ENCODE measurements around the gene PSKH1. TPM values are rescaled to one million over a fixed set of nuclear protein-coding genes. Genes with fewer than 3 reads are reported as not detected.
A peak's percentile ranks its signal among the peaks of the same experiment; 100 is the strongest.

PSKH1 gene
- polyA plus RNA-seq, 1 donor from 2014 or later = 3.8 TPM

- no peaks in the 10 kb centered on the region for H3K36me3 ChIP-seq (ENCODE audit: insufficient read depth, low read length)
- H3K27me3 ChIP-seq (ENCODE audit: insufficient read depth, low read depth, low read length) = no peaks in the 10 kb centered on the region
- H3K9me3 ChIP-seq (ENCODE audit: low read length) = no peaks in the 10 kb centered on the region
- H3K4me3 ChIP-seq (ENCODE audit: low read length) = peak overlapping the region; percentile 97
- no peaks in the 10 kb centered on the region for H3F3A ChIP-seq (ENCODE audit: insufficient read depth, low read length, poor library complexity, severe bottlenecking)
- H3K79me2 ChIP-seq (replicated peaks; ENCODE audit: insufficient read depth, low read length) = peaks cover 53% of the 10 kb centered on the region
- H2AFZ ChIP-seq (ENCODE audit: low read depth, low read length) = peak overlapping the region; percentile 87
- no peaks in the 10 kb centered on the region for H3K9me2 ChIP-seq (ENCODE audit: insufficient read depth, low read length)
- peak overlapping the region; percentile 99 for H3K4me2 ChIP-seq (ENCODE audit: low read length)
- no peak for TF ChIP-seq CTCF (IDR thresholded peaks at IDR 0.05; ENCODE audit: poor library complexity, severe bottlenecking)
- no peak for TF ChIP-seq EZH2 (IDR thresholded peaks at IDR 0.05; ENCODE audit: borderline replicate concordance, insufficient read depth, low read length, poor library complexity, severe bottlenecking)
- TF ChIP-seq, protein P1, sequence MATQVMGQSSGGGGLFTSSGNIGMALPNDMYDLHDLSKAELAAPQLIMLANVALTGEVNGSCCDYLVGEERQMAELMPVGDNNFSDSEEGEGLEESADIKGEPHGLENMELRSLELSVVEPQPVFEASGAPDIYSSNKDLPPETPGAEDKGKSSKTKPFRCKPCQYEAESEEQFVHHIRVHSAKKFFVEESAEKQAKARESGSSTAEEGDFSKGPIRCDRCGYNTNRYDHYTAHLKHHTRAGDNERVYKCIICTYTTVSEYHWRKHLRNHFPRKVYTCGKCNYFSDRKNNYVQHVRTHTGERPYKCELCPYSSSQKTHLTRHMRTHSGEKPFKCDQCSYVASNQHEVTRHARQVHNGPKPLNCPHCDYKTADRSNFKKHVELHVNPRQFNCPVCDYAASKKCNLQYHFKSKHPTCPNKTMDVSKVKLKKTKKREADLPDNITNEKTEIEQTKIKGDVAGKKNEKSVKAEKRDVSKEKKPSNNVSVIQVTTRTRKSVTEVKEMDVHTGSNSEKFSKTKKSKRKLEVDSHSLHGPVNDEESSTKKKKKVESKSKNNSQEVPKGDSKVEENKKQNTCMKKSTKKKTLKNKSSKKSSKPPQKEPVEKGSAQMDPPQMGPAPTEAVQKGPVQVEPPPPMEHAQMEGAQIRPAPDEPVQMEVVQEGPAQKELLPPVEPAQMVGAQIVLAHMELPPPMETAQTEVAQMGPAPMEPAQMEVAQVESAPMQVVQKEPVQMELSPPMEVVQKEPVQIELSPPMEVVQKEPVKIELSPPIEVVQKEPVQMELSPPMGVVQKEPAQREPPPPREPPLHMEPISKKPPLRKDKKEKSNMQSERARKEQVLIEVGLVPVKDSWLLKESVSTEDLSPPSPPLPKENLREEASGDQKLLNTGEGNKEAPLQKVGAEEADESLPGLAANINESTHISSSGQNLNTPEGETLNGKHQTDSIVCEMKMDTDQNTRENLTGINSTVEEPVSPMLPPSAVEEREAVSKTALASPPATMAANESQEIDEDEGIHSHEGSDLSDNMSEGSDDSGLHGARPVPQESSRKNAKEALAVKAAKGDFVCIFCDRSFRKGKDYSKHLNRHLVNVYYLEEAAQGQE (IDR thresholded peaks at IDR 0.05; ENCODE audit: borderline replicate concordance) = no peak
- no peak for TF ChIP-seq TAF1 (IDR thresholded peaks at IDR 0.05; ENCODE audit: low read depth)
- no peak for TF ChIP-seq RAD21 (conservative IDR thresholded peaks at IDR 0.05)
- no peak for TF ChIP-seq POLR2AphosphoS5 (IDR thresholded peaks at IDR 0.05)
- no peak for TF ChIP-seq SMC3 (conservative IDR thresholded peaks at IDR 0.05; ENCODE audit: poor library complexity)
- no peak for TF ChIP-seq EP300 (conservative IDR thresholded peaks at IDR 0.05; ENCODE audit: poor library complexity, severe bottlenecking)
- H3K9ac ChIP-seq (ENCODE audit: low read length) = peak overlapping the region; percentile 90
- H4K20me1 ChIP-seq (ENCODE audit: insufficient read depth) = no peaks in the 10 kb centered on the region
- H3K27ac ChIP-seq (ENCODE audit: low read length) = peak overlapping the region; percentile 92
Observed at GRCh38 chr16:67846063-67846319, 47.1 kb upstream of the PSKH1 start.

DNA sequence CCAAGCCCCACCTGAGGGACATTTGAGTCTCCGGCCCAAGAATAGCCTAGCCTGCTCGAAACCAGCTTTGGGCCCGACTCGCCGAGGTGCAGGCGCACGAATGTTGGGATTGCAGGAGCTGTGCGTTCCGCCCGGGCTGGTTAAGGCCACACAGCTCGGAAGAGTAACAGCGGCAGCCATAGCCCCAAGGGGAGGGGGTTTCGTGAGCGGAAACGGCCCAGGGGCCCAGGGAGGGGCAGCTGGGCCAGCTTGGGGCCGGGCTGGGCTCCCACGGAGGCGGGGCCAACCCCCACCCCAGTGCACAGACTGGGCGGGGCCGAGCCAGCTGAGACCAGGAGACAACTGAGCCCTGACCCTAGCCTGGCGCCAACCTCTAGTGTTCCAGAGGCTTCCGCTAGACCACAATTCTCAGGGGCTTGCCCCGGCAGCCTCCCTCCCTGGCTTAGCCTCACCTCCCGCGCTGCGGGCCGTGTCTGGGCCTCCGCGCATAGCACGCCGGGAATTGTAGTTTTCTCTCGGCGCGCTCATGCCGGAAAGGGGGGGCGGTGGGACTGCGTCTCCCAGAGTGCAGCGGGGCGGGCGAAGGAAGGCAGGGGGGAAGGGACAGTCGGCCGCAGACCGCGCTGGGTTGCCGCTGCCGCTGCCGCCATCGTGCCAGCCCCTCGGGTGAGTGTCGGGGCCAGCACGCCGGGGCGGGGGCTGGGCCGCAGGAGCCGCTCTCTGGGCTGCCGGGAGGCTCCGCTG, 46.6 kb upstream of the PSKH1 start, which contains the start of gene NUTF2:
Gene NUTF2, plus strand, starts transcription at position 614 of the 744 bp plus-strand sequence. CDS start 18,198 bp downstream, outside the sequence.
- no peaks in the 10 kb centered on the region for H3K9me2 ChIP-seq (ENCODE audit: insufficient read depth, low read length)
- peak within 1 kb of the TSS; percentile 99 for H3K4me2 ChIP-seq (ENCODE audit: low read length)
- H3F3A ChIP-seq (ENCODE audit: insufficient read depth, low read length, poor library complexity, severe bottlenecking) = no peaks in the 10 kb centered on the region
- H4K20me1 ChIP-seq (ENCODE audit: insufficient read depth) = no peaks in the 10 kb centered on the region
- no peaks in the 10 kb centered on the region for H3K9me3 ChIP-seq (ENCODE audit: low read length)
- no peaks in the 10 kb centered on the region for H3K36me3 ChIP-seq (ENCODE audit: insufficient read depth, low read length)
- peak within 1 kb of the TSS; percentile 92 for H3K27ac ChIP-seq (ENCODE audit: low read length)
- H3K27me3 ChIP-seq (ENCODE audit: insufficient read depth, low read depth, low read length) = no peaks in the 10 kb centered on the region
- TF ChIP-seq RAD21 (conservative IDR thresholded peaks at IDR 0.05) = no peak
- TF ChIP-seq POLR2AphosphoS5 (IDR thresholded peaks at IDR 0.05) = peak; percentile 88
- TF ChIP-seq TAF1 (IDR thresholded peaks at IDR 0.05; ENCODE audit: low read depth) = peak; percentile 74
- TF ChIP-seq EZH2 (IDR thresholded peaks at IDR 0.05; ENCODE audit: borderline replicate concordance, insufficient read depth, low read length, poor library complexity, severe bottlenecking) = no peak
- peak; percentile 94 for TF ChIP-seq MXI1 (conservative IDR thresholded peaks at IDR 0.05; ENCODE audit: poor library complexity, severe bottlenecking)
- peak; percentile 42 for TF ChIP-seq EP300 (conservative IDR thresholded peaks at IDR 0.05; ENCODE audit: poor library complexity, severe bottlenecking)
- TF ChIP-seq, protein P1 (IDR thresholded peaks at IDR 0.05; ENCODE audit: borderline replicate concordance) = no peak
- TF ChIP-seq SMC3 (conservative IDR thresholded peaks at IDR 0.05; ENCODE audit: poor library complexity) = no peak
- TF ChIP-seq CTCF (IDR thresholded peaks at IDR 0.05; ENCODE audit: poor library complexity, severe bottlenecking) = no peak
- H3K9ac ChIP-seq (ENCODE audit: low read length) = peak within 1 kb of the TSS; percentile 90
- H3K79me2 ChIP-seq (replicated peaks; ENCODE audit: insufficient read depth, low read length) = peaks cover 56% of the 10 kb centered on the region
- H3K4me3 ChIP-seq (ENCODE audit: low read length) = peak within 1 kb of the TSS; percentile 97
- H2AFZ ChIP-seq (ENCODE audit: low read depth, low read length) = peak within 1 kb of the TSS; percentile 87
